Adipose tissue (tissue), 3 donors: ENCODE data around the gene GPD2. TPM values are rescaled to one million over a fixed set of nuclear protein-coding genes. Genes with fewer than 3 reads are reported as not detected.
"Not testable (repeated sequence)": the region's sequence is repeated elsewhere in the genome, so short reads cannot be mapped to it uniquely, and the experiment has no call there.

Experiments used
- H3K27ac ChIP-seq: one replicate; pipeline ENCODE4 v1.5.1; 2013; ENCODE audit warnings: low read depth, low read length
- WGBS, 3 donors: extraction: QIAGEN DNeasy Blood & Tissue Kit; methylation state at CpG; one replicate each; pipeline ENCODE4 v1.1.7; 2013; 5-methylcytosine and 5-hydroxymethylcytosine counted together
- polyA plus RNA-seq, 3 donors: library from polyadenylated mRNA; stranded (reverse); fragments of 200-250 nt; gene quantifications; one replicate each; pipeline ENCODE4 v1.2.3, GENCODE V29; 2013
- donor health status: healthy with polysubstance abuse.
- donor health status: Bipolar disorder and iron deficiency.
- donor health status: healthy.

Gene GPD2
- polyA plus RNA-seq, 3 donors, result 5.7 to 12.1 (median 10.5) TPM

DNA sequence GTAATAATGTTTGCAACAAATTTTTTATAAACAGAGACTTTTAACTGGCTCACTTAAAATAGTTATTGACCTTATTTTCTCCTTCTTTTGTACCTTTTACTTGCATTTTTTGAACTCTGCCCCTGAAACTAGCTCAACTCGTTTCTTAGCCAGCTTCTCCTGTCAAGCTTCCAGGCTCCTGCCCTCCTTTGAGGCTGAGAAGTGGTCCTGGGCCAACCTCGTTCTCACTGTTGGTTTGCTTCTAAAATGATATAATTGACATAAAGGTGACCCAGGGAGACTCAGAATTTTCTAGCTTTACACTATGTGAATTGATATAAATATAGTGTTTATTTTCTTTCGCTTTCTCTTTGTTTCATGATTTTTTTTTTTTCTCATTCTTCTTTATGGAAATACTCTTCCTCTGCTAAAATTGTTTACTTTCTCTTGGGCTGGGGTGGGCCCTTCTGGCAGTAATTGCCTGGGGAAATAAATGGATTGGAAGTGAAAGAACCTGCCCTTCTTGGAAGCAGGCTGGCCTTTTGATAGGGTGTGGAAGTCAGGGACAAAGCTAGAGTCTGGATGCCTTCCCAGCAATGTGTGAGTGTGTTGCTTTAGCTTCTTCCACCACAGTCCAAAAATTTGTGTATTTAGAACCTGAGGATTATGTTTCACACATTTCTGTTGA lies 30.7 kb downstream of the GPD2 start:
- WGBS, 3 donors, result 19 to 24% (median 19%) methylated on average over 3 of the region's 3 CpGs
- H3K27ac ChIP-seq, result no peak overlapping the region

DNA sequence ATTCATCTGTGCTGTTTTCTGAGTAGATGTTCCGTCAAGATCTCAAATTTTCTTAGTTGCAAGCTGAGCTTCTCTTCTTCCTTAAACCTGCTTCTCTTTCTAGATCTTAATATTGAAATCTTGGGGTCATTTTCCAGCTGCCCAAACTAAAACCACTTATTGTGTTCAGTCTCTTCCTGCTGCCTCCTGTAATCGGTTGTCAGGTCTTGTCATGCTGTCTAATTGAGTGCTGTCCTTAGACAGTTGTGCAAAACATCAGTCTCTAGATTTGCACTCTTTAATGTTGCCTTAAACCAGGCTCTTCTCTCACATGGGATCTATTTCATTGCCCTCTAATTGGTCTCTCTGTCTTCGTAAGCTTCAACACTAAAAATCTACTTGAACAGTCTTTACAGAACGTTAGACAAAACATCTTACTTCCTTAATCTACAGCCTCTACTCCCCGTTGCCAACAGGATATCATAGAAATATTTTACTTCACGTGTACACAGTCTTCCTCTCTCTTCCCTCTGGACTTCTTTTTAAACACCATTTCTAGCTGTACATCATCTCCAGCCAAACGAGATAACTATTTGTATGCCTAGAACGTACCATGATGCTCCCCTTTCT lies 34.9 kb downstream of the GPD2 start:
- H3K27ac ChIP-seq, result no peak overlapping the region
- WGBS, 3 donors, result 30 to 57% (median 39%) methylated on average over 8 of the region's 8 CpGs

DNA sequence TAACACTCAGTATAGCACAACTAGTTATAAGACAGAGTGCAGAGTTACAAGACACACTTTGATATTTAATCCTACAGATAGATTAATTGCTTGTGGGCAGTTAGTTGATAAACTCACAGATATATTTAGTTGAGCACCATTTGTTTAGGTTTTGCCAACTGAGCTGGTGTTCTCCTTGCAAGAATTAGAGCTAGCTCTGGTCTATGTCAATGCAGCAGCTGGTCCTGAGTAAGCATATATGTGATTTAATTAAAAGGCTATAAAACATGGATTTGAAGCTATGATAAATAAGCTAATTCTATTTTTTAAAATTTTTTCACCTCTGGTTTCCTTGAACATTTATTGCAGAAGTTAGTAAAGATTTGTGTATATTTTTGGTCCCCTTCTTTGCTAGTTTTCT lies 35.6 kb downstream of the GPD2 start:
- H3K27ac ChIP-seq, result no peak overlapping the region

DNA sequence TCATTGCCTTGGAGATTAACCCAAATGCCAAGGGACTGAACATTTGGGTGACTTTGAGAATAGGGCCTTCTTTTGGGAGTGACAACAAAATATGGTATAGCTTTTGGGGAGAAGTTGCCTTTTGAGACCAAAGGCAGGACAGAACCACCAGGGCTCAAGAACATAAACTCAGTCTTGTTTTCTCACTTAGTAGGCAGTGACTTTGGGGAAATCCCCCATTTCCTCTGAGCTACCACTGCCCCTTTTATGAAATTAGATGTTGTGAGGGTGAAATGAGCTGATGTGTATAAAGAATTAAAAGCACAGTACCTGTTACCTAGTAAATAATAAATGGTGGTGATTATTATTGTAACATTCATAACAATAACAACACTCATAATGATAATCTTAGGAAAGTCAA lies 36.5 kb downstream of the GPD2 start:
- H3K27ac ChIP-seq, result no peak overlapping the region

DNA sequence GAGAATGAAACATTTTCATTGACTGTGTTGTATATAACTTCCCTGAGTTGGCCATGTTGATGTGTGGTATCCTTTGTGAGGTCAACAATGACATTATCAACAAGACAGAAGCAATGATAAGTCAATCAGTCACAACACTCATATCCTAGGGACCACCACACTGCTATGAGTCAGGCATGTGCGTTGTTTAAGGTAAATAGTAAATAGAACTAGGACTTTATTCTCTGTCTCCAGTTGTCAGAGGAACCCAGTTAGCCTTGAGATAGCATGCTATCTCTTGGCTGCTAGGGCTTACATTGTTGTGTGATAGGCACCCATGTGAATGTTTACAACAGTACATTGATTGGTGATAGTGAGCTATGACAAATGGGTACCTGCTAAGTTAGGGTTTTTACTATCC lies 37.3 kb downstream of the GPD2 start:
- WGBS, 3 donors, result 42 to 97% (median 94%) methylated on average over 1 of the region's 1 CpG
- H3K27ac ChIP-seq, result no peak overlapping the region

DNA sequence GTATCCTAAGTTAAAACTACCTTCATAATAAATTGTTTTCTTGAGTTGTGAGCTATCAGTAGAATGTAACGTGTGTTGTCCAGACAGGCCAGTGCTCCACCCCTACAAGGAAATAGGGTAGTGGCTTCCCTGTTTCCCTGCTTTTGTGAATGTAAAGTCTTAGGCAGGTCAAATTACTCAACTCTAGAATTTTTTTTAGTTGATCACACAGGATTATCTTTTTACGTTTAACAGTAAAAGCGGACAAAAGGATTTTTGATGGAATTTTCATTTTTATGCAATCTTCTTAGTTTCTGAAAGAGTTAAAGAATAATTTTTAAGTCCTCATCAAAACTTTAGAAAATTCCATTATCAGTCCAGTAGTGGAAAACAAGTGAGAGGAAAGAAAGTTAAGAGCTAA lies 38.2 kb downstream of the GPD2 start:
- no peak overlapping the region for H3K27ac ChIP-seq
- 75 to 90% (median 80%) methylated on average over 3 of the region's 3 CpGs for WGBS, 3 donors

DNA sequence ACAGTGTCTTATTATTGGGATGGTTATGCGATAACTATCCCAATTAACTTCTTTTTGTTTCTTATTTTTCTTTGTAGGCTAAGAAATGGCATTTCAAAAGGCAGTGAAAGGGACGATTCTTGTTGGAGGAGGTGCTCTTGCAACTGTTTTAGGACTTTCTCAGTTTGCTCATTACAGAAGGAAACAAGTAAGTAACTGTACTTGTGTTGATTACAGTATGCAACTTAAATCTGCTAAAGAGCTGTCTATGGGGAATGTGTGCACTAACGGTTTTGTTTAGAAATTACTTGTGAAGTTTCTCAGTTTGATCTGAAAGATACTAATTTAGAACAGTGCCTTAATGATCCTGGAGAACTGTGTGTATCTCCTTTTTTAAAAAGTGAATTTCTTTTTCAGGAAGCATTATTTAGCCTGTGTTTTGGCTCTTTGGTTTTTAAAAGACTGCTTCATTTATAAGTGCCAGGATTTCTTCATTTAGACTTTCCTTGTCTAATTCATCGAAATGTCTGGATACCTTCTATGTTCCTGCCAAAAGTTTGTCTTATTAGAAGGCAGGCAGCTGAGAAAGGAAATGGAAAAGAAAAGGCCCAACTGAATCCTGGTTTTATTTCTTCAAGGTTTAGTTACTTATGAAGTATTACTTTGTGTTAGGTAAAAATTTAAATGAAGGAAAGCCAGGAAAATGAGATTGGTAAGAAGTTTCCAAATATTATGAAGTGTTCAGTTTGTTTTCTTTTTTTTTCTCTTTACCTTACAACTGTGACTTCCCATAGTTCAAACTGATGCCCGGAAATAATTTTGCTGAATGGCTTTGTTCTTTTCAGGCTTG lies 40.1 kb downstream of the GPD2 start:
- no peak overlapping the region for H3K27ac ChIP-seq
- 66 to 86% (median 66%) methylated on average over 5 of the region's 5 CpGs for WGBS, 3 donors

DNA sequence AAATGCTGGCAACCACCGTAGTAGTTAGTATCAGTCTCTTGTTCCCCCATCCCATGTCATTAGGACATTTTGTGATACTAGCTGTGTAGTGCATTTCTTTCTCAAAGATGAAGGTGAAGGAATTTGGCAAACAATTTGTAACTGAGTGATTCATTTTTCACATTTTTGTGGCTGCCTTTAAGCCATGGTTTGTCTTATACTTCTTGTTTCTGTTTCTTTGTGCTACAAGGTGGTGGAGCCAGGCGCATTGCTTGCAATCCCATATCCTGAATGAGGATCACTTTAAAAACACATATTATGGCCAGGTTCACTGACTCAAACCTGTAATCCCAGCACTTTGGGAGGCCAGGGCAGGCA lies 40.6 kb downstream of the GPD2 start:
- 69 to 81% (median 78%) methylated on average over 2 of the region's 2 CpGs for WGBS, 3 donors
- no peak overlapping the region for H3K27ac ChIP-seq

DNA sequence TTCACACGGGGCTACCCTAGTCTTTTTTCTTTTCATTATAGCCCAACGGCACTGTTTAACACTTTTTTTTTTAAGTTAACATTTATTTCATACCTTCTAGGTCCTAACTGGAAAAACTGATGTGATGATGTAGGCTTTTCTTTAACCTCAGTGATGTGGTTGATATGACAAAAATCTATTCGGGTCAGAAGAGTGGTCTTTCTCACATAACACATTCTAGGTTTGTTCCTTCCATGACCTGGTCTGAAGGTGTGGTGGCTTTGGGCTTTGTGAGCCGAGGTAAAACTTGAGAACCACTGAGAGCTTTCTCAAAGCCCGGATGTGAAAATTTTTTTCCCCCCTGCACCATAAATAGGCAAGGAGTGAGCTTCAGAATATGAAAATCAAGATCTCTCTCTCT lies 44.2 kb downstream of the GPD2 start:
- H3K27ac ChIP-seq, result no peak overlapping the region
- 90 to 92% (median 91%) methylated on average over 5 of the region's 5 CpGs for WGBS, 3 donors

DNA sequence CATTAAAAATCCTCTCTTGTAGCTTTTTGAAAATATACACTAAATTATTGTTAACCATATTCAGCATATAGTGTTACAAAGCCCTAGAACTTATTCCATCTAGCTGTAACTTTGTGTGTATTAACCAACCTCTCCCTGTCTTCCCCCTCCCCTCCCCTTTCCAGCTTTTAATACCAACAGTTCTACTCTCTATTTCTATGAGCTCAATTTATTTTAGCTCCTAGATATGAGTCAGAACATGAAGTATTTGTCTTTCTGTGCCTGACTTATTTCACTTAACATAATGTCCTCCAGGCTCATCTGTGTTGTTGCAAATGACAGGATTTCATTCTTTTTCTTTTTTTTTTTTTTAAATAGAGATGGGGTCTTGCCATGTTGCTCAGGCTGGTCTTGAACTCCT lies 45.1 kb downstream of the GPD2 start:
- no peak overlapping the region for H3K27ac ChIP-seq

DNA sequence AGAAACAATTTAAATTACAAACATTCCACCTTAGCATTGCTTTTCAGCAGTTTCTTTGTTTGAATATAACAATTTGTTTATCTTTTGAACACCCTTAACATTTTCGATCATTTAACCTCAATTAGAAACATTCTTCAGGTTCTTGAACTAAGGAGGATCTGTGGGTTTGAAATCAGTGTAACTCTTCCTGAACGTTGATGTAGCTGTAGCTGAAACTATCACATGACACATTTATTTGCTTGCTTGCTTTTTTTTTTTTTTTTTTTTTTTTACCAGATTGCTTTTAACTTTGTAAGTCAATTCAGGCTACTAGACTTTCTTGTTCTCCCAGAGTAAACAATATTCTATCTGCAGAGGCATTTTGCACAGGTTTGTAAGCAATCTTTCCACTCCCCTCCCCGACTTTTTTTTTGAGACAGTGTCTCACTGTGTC lies 47.6 kb downstream of the GPD2 start:
- H3K27ac ChIP-seq, result no peak overlapping the region
- WGBS, 3 donors, result 22 to 60% (median 57%) methylated on average over 3 of the region's 3 CpGs

DNA sequence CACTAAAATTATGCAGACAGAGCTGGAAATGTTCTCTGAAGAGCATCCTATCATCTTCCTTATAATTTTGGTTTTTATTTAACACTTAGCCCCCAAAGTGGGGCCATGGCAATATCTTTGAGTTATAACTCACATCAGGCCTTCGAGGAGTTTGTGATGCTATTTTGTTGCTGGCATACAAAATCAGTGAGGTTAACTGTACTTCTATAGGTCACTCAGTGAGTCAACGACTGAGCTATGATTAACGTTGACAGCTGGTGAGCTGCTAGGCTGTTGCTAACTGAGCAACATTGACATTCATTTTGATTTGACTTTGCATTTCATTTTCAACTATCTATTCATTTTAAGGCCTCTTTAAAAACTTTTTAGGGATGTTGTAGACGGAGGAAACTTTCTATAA lies 50.0 kb downstream of the GPD2 start:
- WGBS, 3 donors, result 77 to 84% (median 77%) methylated on average over 4 of the region's 4 CpGs
- H3K27ac ChIP-seq, result no peak overlapping the region

DNA sequence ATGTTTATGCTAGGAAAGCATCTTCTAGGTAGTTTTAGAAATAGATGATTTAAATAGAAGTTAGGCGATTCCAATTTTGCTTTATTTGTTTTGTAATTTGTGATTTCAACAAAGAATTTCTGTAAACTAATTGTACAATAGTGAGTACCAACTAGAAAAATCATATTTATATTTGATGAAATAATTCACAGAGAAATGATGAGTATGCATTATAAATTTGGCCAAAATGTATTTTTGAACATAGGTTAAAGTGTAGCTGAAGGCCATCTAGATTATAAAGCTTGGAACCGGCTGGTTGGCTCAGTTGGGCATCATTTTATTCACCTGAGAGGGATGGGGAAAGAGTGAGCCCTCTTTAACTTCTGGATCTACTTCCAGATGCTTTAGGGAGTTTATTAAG lies 50.4 kb downstream of the GPD2 start:
- 89 to 98% (median 95%) methylated on average over 2 of the region's 2 CpGs for WGBS, 3 donors
- H3K27ac ChIP-seq, result no peak overlapping the region

DNA sequence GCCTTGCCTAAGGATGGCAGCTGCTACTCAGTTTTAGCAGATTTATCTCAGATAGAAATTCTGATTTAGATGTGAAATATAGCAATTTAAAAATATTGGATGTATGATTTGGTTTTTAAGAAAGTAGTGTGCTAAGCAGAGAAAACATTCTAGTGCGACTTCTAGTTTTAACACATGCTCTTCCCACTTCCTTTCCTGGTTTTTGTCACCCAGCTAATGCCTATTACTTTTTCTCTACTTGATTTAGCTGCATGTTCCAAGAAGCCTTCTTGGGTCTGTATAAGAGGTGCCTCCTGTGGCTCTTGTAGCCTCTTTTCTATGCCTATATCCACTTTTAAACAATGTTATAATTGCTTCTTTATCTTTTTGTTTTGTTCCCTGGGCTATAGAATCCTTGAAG lies 53.0 kb downstream of the GPD2 start:
- WGBS, 3 donors, result 89 to 97% (median 95%) methylated on average over 1 of the region's 1 CpG

DNA sequence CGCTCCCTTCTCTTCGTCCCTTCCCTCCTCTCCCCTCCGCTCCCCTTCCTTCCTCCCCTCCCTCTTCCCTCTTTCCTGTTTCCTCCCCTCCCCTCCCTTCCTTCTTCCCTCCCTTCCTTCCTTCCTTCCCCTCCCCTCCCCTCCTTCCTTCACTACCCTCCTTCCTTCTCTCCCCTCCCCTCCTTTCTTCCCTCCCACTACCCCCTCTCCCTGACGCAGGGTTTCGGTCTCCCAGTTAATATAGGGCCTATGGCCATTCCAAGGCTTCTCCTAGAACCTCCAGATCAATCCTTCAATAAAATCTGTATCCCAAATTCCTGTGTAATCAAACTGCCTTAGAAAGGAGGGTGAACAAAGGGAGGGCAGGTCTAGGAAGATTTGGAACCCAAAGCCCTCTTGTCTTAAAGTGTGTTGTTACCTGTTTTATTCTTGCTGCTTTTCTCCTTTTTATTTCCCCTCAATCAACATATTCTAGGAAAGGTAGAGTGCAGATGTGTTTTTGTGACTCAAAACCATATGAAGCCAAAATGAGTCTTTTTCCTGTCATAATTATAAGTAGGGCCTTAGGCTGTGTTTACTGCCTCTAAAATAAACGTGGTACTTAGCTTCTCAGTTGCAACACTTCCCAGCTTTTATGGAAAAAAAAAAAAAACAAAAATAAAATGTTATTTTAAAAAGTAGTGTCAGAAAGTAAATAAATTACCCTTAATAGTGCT lies 53.7 kb downstream of the GPD2 start:
- 56 to 74% (median 56%) methylated on average over 5 to 6 of the region's 6 CpGs for WGBS, 3 donors

More for the DNA sequence above, 53.0 kb downstream of the GPD2 start:
- no peak overlapping the region for H3K27ac ChIP-seq

DNA sequence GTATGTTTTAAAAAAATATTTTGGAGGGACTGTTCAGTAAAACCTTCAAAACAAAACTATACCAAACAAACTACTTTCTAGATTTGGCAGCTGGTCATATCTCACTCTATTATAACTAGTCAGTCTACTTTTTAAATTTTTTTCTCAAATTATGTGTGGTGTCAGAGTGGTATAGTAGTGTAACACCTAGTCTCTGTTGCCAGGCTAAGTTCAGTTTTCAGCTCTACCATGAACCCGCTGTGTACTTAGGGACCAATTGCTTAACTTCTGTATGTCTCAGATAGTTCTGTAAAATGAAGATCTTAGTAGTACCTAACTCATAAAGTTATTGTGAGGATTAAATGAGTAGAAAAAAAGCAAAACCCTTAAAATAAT lies 54.3 kb downstream of the GPD2 start:
- WGBS, 3 donors, result 72 to 92% (median 77%) methylated on average over 1 of the region's 1 CpG
- no peak overlapping the region for H3K27ac ChIP-seq

More for the DNA sequence above, 53.7 kb downstream of the GPD2 start:
- H3K27ac ChIP-seq, result no peak overlapping the region

DNA sequence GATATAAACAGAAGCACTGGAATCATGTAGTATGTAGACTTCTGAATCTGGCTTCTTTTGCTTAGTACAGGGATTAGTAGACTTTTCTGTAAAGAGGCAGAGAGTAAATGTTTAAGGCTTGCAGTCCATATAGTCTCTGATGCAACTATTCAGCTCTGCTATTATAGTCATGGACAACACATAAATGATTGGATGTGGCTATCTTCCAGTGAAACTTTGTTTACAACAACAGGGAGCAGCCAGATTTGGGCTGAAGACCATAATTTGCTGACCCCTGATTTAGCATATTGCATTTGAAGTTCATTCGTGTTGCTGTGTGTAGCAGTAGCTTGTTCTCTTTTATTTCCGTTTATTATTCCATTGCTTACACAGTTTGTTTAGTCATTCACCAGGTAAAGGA lies 55.0 kb downstream of the GPD2 start:
- WGBS, 3 donors, result 63 to 91% (median 78%) methylated on average over 2 of the region's 2 CpGs
- no peak overlapping the region for H3K27ac ChIP-seq

DNA sequence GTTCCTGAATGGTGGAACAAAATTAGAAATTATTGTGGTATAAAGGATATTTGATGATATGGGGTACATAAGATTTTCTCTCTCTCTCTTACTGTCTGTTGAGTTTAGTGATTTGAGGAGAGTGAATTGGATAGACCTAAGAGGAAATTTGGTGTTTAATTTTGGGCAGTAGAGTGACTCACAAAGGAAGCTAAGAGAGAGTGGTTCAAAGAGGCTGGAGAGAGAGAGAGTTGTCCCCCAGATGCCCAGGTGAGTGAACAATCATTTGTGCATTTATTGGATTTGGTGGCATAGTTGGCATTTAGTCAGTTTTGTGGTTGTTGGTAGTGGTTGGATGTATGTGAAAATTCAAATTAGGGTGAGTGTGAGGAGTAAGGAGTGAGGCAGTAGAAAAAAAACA lies 56.8 kb downstream of the GPD2 start:
- H3K27ac ChIP-seq, result no peak overlapping the region

DNA sequence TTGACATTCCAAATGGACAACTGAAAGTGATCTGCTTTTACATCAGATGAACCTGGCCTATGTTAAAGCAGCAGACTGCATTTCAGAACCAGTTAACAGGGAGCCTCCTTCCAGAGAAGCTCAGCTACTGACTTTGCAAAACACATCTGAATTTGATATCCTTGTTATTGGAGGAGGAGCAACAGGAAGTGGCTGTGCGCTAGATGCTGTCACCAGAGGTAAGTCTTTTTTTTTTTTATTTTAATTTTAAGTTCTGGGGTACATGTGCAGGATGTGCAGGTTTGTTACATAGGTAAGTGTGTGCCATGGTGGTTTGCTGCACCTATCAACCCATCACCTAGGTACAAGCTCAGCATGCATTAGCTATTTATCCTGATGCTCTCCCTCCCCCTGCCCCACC lies 59.8 kb downstream of the GPD2 start:
- WGBS, 3 donors, result 81 to 90% (median 83%) methylated on average over 1 of the region's 1 CpG

More for the DNA sequence above, 59.8 kb downstream of the GPD2 start:
- H3K27ac ChIP-seq, result not testable (repeated sequence)
